CD14-positive monocyte (primary cell): Measurements from ENCODE around the gene SACM1L. TPM values are rescaled to one million over a fixed set of nuclear protein-coding genes. Genes with fewer than 3 reads are reported as not detected.

Experiments used
- DNase-seq, 3 donors: peaks; one replicate each; pipeline ENCODE4 v3.0.0-alpha.2; 2011 to 2022
- H2AFZ ChIP-seq: 2 replicates; pipeline ENCODE4 v1.6.0; 2012; ENCODE audit warnings: mild to moderate bottlenecking, low read depth, low read length, inconsistent platforms; ENCODE audit not compliant: insufficient read depth, poor library complexity, severe bottlenecking
- H3K27ac ChIP-seq, 2 donors: 1 replicate in 1 of 2; 2 replicates in 1 of 2; pipeline ENCODE4 v1.5.1; 2012 to 2013; ENCODE audit warnings: low read length in 2 of 2, control low read depth in 1 of 2, inconsistent platforms in 1 of 2, low read depth in 1 of 2, mild to moderate bottlenecking in 1 of 2
- H3K27me3 ChIP-seq, 2 donors: one replicate each; pipeline versions ENCODE4 v1.6.0 to v1.6.1; 2011 to 2013; ENCODE audit warnings: low read length in 2 of 2; ENCODE audit not compliant: control insufficient read depth in 2 of 2, insufficient read depth in 2 of 2
- H3K36me3 ChIP-seq, 2 donors: replicated peaks in 1 of 2; 1 replicate in 1 of 2; 2 replicates in 1 of 2; pipeline versions ENCODE4 v1.5.1 to v1.6.1; 2012 to 2013; ENCODE audit warnings: low read length in 2 of 2, control low read depth in 1 of 2, inconsistent platforms in 1 of 2, mild to moderate bottlenecking in 1 of 2; ENCODE audit not compliant: insufficient read depth in 2 of 2, control insufficient read depth in 1 of 2
- H3K4me1 ChIP-seq, 2 donors: 1 replicate in 1 of 2; 2 replicates in 1 of 2; pipeline versions ENCODE4 v1.5.1 to v1.6.1; 2012 to 2013; ENCODE audit warnings: low read length in 2 of 2, control low read depth in 1 of 2, inconsistent platforms in 1 of 2, mild to moderate bottlenecking in 1 of 2, moderate library complexity in 1 of 2; ENCODE audit not compliant: insufficient read depth in 2 of 2, control insufficient read depth in 1 of 2
- H3K4me2 ChIP-seq: replicated peaks from 2 replicates; pipeline ENCODE3; 2012; ENCODE audit warnings: low read length, moderate library complexity, mild to moderate bottlenecking; ENCODE audit not compliant: poor library complexity, severe bottlenecking; ENCODE audit errors: extremely low read depth
- H3K4me3 ChIP-seq, 3 experiments: fragments of 200-600 bp in 1 of 3; sonication (generic) in 1 of 3; replicated peaks in 1 of 3; 1 replicate in 2 of 3; 2 replicates in 1 of 3; pipeline ENCODE4 v1.5.1; 2011 to 2013; ENCODE audit warnings: low read length in 3 of 3, mild to moderate bottlenecking in 3 of 3, control low read depth in 2 of 3, low read depth in 2 of 3, inconsistent platforms in 1 of 3, moderate library complexity in 1 of 3
- H3K79me2 ChIP-seq: 2 replicates; pipeline ENCODE4 v1.6.0; 2012; ENCODE audit warnings: mild to moderate bottlenecking, control low read depth, inconsistent platforms, low read length, moderate library complexity; ENCODE audit not compliant: insufficient read depth
- H3K9ac ChIP-seq: 2 replicates; pipeline ENCODE4 v1.6.0; 2017; ENCODE audit warnings: low read length, mild to moderate bottlenecking; ENCODE audit not compliant: insufficient read depth, poor library complexity, severe bottlenecking
- H3K9me3 ChIP-seq, 2 donors: replicated peaks in 1 of 2; 1 replicate in 1 of 2; 2 replicates in 1 of 2; pipeline versions ENCODE4 v1.5.1 to v1.6.1; 2012 to 2013; ENCODE audit warnings: low read length in 2 of 2, control low read depth in 1 of 2; ENCODE audit not compliant: control insufficient read depth in 1 of 2, insufficient read depth in 1 of 2
- H4K20me1 ChIP-seq: 2 replicates; pipeline ENCODE4 v1.6.0; 2012; ENCODE audit warnings: mild to moderate bottlenecking, low read length, control low read depth, moderate library complexity; ENCODE audit not compliant: insufficient read depth
- H3K27ac Mint-ChIP-seq, 7 donors: one replicate each; pipeline ENCODE4 v1.8.0; 2020; ENCODE audit warnings: mild to moderate bottlenecking in 7 of 7, mixed read lengths in 7 of 7, moderate library complexity in 6 of 7, inconsistent platforms in 2 of 7
- H3K27me3 Mint-ChIP-seq, 3 donors: one replicate each; pipeline ENCODE4 v1.8.0; 2021 to 2022; ENCODE audit warnings: low read depth in 3 of 3, mild to moderate bottlenecking in 3 of 3, mixed read lengths in 3 of 3, moderate library complexity in 3 of 3, inconsistent platforms in 1 of 3
- H3K36me3 Mint-ChIP-seq, 2 donors: one replicate each; pipeline ENCODE4 v1.8.0; 2020; ENCODE audit warnings: mixed read lengths in 2 of 2, inconsistent platforms in 1 of 2, mild to moderate bottlenecking in 1 of 2
- H3K4me1 Mint-ChIP-seq: one replicate; pipeline ENCODE4 v1.8.0; 2020; ENCODE audit warnings: mild to moderate bottlenecking, mixed read lengths
- H3K4me3 Mint-ChIP-seq, 2 donors: one replicate each; pipeline ENCODE4 v1.8.0; 2020; ENCODE audit warnings: mild to moderate bottlenecking in 2 of 2, mixed read lengths in 2 of 2, moderate library complexity in 1 of 2
- H3K9me3 Mint-ChIP-seq, 7 donors: one replicate each; pipeline ENCODE4 v1.8.0; 2020 to 2022; ENCODE audit warnings: mixed read lengths in 7 of 7, mild to moderate bottlenecking in 6 of 7, moderate library complexity in 6 of 7, inconsistent platforms in 2 of 7
- CTCF ChIP-seq: fragments of 200-600 bp; IDR thresholded peaks from one replicate; pipeline ENCODE4 v1.8.0; 2022; ENCODE audit warnings: antibody characterized with exemption, mild to moderate bottlenecking
- WGBS: methylation state at CpG from one replicate; pipeline ENCODE4 v1.1.5; 2013; ENCODE audit warnings: missing lambda C conversion rate; ENCODE audit not compliant: insufficient coverage; 5-methylcytosine and 5-hydroxymethylcytosine counted together
- intact Hi-C, 2 donors: fragments of 100-400 bp; cut with micrococcal nuclease; formaldehyde crosslinking; loops; one replicate each; pipeline versions ENCODE4 v1.15.0 to v1.15.1; 2023
- polyA plus RNA-seq, 3 donors: library from polyadenylated mRNA; depleted of rRNA in 1 of 3; unstranded in 2 of 3; stranded (reverse) in 1 of 3; fragments of 300-500 nt in 2 of 3; fragments of >200 nt in 1 of 3; fragmentation: Illumina TruSeq in 2 of 3; gene quantifications; 1 replicate in 2 of 3; 2 replicates in 1 of 3; pipeline ENCODE4 v1.2.3, GENCODE V29; 2012 to 2021

The SACM1L gene
- polyA plus RNA-seq, 3 donors: 14.6 to 25.7 (median 21.5) TPM

GRCh38 chr3:45690336-45691035 is 1.3 kb downstream of the SACM1L start:
- Histone ChIP-seq H4K20me1 (peaks cover 59% of the 10 kb centered on the region), H3K79me2 (peaks cover 62% of the 10 kb centered on the region), H3K4me1 (peaks cover 35 to 41% of the 10 kb centered on the region in 2 donors), H3K9ac (peak overlapping the region; percentile 83), H3K4me3 (peak overlapping the region; percentile 55 to 91 (median 77)), H3K9me3 (no peaks in the 10 kb centered on the region), H3K27me3 (no peaks in the 10 kb centered on the region), H3K36me3 (peaks cover 6 to 21% of the 10 kb centered on the region in 2 donors), H2AFZ (peak overlapping the region; percentile 14), H3K27ac (peak overlapping the region in 1 of 2 donors; percentile 80), H3K4me2 (peak overlapping the region; percentile 74)
- Mint-ChIP-seq H3K27ac (peak overlapping the region; percentile 12 to 92 (median 90)), H3K36me3 (peaks cover 13 to 14% of the 10 kb centered on the region in 2 donors), H3K9me3 (no peaks in the 10 kb centered on the region), H3K27me3 (peaks cover 0 to 5% (median 0%) of the 10 kb centered on the region in 3 donors), H3K4me3 (peak overlapping the region; percentile 83 to 90), H3K4me1 (peaks cover 47% of the 10 kb centered on the region)
- WGBS: 0% methylated on average over 2 of the region's 4 CpGs
- intact Hi-C loops: no loop called here
- DNase-seq: peak in 2 of 3 donors; percentile 34 to 39
- no peak for TF ChIP-seq CTCF

- Mint-ChIP-seq H3K27ac (peak overlapping the region in 5 of 7 donors; percentile 5 to 92 (median 62)), H3K27me3 (peaks cover 0 to 2% (median 0%) of the 10 kb centered on the region in 3 donors), H3K9me3 (no peaks in the 10 kb centered on the region), H3K4me1 (peaks cover 48% of the 10 kb centered on the region), H3K4me3 (no peak overlapping the region), H3K36me3 (peaks cover 21 to 23% of the 10 kb centered on the region in 2 donors)
- H3K36me3 ChIP-seq: peaks cover 6 to 31% of the 10 kb centered on the region in 2 donors
- H3K9ac ChIP-seq: no peak overlapping the region
- H3K4me1 ChIP-seq: peaks cover 35 to 41% of the 10 kb centered on the region in 2 donors
- H3K27me3 ChIP-seq: no peaks in the 10 kb centered on the region
- DNase-seq: no peak
- H3K9me3 ChIP-seq: no peaks in the 10 kb centered on the region
- no peak overlapping the region for H2AFZ ChIP-seq
- no peak for TF ChIP-seq CTCF
- H3K4me2 ChIP-seq: peak overlapping the region; percentile 74
- intact Hi-C loops: no loop called here
- WGBS: 13% methylated on average over 2 of the region's 2 CpGs
- peak overlapping the region in 1 of 2 donors; percentile 80 for H3K27ac ChIP-seq
- peaks cover 73% of the 10 kb centered on the region for H4K20me1 ChIP-seq
- H3K79me2 ChIP-seq: peaks cover 75% of the 10 kb centered on the region
- no peak overlapping the region for H3K4me3 ChIP-seq
Observed at GRCh38 chr3:45691842-45692241, 2.6 kb downstream of the SACM1L start.
